SK-N-SH (cell line): ENCODE data around the gene ARHGAP26. TPM values are rescaled to one million over a fixed set of nuclear protein-coding genes. Genes with fewer than 3 reads are reported as not detected.
"Not testable (repeated sequence)": the region's sequence is repeated elsewhere in the genome, so short reads cannot be mapped to it uniquely, and the experiment has no call there.

Experiments
- CTCF ChIA-PET: fragments of 300-600, 350-600 bp; formaldehyde crosslinking; extraction: SDS; loops from one replicate; lab custom pipeline; 2021; lab: Yijun Ruan, JAX
- POLR2A ChIA-PET: fragments of 350-600 bp; sonication (Branson Sonifier 250); formaldehyde crosslinking; extraction: SDS; loops from one replicate; lab custom pipeline; 2020; ENCODE audit warnings: antibody characterized with exemption, inconsistent platforms; lab: Yijun Ruan, JAX
- DNase-seq: peaks from one replicate; pipeline ENCODE4 v3.0.0; 2012
- H2AFZ ChIP-seq: fragments of 200-600 bp; sonication (generic); 2 replicates; pipeline ENCODE4 v1.8.1; 2016; ENCODE audit warnings: antibody characterized with exemption, mild to moderate bottlenecking, low read depth
- H3F3A ChIP-seq: fragments of 200-600 bp; sonication (generic); replicated peaks from 2 replicates; pipeline ENCODE3; 2016; ENCODE audit warnings: antibody characterized with exemption, mild to moderate bottlenecking; ENCODE audit not compliant: insufficient read depth
- H3K27ac ChIP-seq, 2 experiments: fragments of 200-500 bp in 1 of 2; fragments of 200-600 bp in 1 of 2; sonication (Bioruptor generic) in 1 of 2; sonication (generic), shearing (Covaris generic) in 1 of 2; 2 replicates each; pipeline versions ENCODE4 v1.5.1 to v1.6.1; 2014 to 2016; ENCODE audit warnings: low read depth in 2 of 2, inconsistent platforms in 1 of 2, low read length in 1 of 2, mild to moderate bottlenecking in 1 of 2, mixed read lengths in 1 of 2
- H3K27me3 ChIP-seq: fragments of 200-600 bp; sonication (generic), shearing (Covaris generic); 2 replicates; pipeline ENCODE4 v1.6.1; 2016; ENCODE audit warnings: mixed run types; ENCODE audit not compliant: insufficient read depth
- H3K36me3 ChIP-seq, 2 experiments: fragments of 200-500 bp in 1 of 2; fragments of 200-600 bp in 1 of 2; sonication (Bioruptor generic) in 1 of 2; sonication (generic) in 1 of 2; replicated peaks in 1 of 2; 2 replicates each; pipeline versions ENCODE3 to v1.5.1; 2014 to 2016; ENCODE audit warnings: low read length in 1 of 2, mild to moderate bottlenecking in 1 of 2; ENCODE audit not compliant: insufficient read depth in 2 of 2, control insufficient read depth in 1 of 2
- H3K4me1 ChIP-seq, 2 experiments: fragments of 200-500 bp in 1 of 2; fragments of 200-600 bp in 1 of 2; sonication (Bioruptor generic) in 1 of 2; sonication (generic), shearing (Covaris generic) in 1 of 2; 2 replicates each; pipeline versions ENCODE4 v1.5.1 to v1.6.1; 2014 to 2016; ENCODE audit warnings: low read depth in 1 of 2, low read length in 1 of 2, mixed run types in 1 of 2; ENCODE audit not compliant: insufficient read depth in 2 of 2, control insufficient read depth in 1 of 2
- H3K4me2 ChIP-seq: fragments of 200-600 bp; sonication (generic), shearing (Covaris generic); 2 replicates; pipeline ENCODE4 v1.6.1; 2017; ENCODE audit warnings: mixed run types
- H3K4me3 ChIP-seq, 2 experiments: fragments of 200-500 bp in 1 of 2; fragments of 200-600 bp in 1 of 2; sonication (Bioruptor generic) in 1 of 2; sonication (generic), shearing (Covaris generic) in 1 of 2; 2 replicates each; pipeline versions ENCODE4 v1.5.1 to v1.8.1; 2014 to 2016; ENCODE audit warnings: low read depth in 2 of 2, inconsistent platforms in 1 of 2, low read length in 1 of 2, mild to moderate bottlenecking in 1 of 2, mixed read lengths in 1 of 2, moderate library complexity in 1 of 2
- H3K79me2 ChIP-seq: fragments of 200-600 bp; sonication (generic); 2 replicates; pipeline ENCODE4 v1.8.1; 2017; ENCODE audit warnings: mild to moderate bottlenecking; ENCODE audit not compliant: insufficient read depth
- H3K9ac ChIP-seq: fragments of 200-600 bp; sonication (generic); 2 replicates; pipeline ENCODE4 v1.6.1; 2017; ENCODE audit warnings: mixed run types
- H3K9me2 ChIP-seq: fragments of 200-600 bp; sonication (generic); 2 replicates; pipeline ENCODE4 v1.6.1; 2017; ENCODE audit warnings: mixed run types
- H3K9me3 ChIP-seq: fragments of 200-600 bp; sonication (generic); 2 replicates; pipeline ENCODE4 v1.6.1; 2017; ENCODE audit warnings: mixed run types, mild to moderate bottlenecking, moderate library complexity
- H4K20me1 ChIP-seq: fragments of 200-600 bp; sonication (generic); 2 replicates; pipeline ENCODE4 v1.6.1; 2017; ENCODE audit warnings: mild to moderate bottlenecking, mixed run types; ENCODE audit not compliant: insufficient read depth
- CHD2 ChIP-seq: fragments of 150-350 bp; IDR thresholded peaks from 2 replicates; pipeline ENCODE4 v1.6.1; 2018; ENCODE audit warnings: low read length; ENCODE audit not compliant: partially characterized antibody
- CTCF ChIP-seq: fragments of 200-600 bp; sonication (generic); IDR thresholded peaks from 2 replicates; pipeline ENCODE4 v1.6.1; 2017; ENCODE audit warnings: antibody characterized with exemption, mild to moderate bottlenecking, moderate library complexity
- GABPA ChIP-seq: IDR thresholded peaks from 2 replicates; pipeline ENCODE4 v1.4.0; 2012; ENCODE audit warnings: low read depth, mild to moderate bottlenecking
- JUND ChIP-seq: IDR thresholded peaks from 2 replicates; pipeline ENCODE4 v1.4.0; 2012
- MAX ChIP-seq: IDR thresholded peaks from 2 replicates; pipeline ENCODE4 v1.4.0; 2012; ENCODE audit warnings: low read depth
- MXI1 ChIP-seq: IDR thresholded peaks from 2 replicates; pipeline ENCODE4 v1.6.1; 2012; ENCODE audit warnings: mild to moderate bottlenecking, low read depth, low read length, improper control_type of control experiment
- NRF1 ChIP-seq: IDR thresholded peaks from 2 replicates; pipeline ENCODE4 v1.6.1; 2012; ENCODE audit warnings: low read depth, mild to moderate bottlenecking, low read length
- POLR2AphosphoS5 ChIP-seq: IDR thresholded peaks from 2 replicates; pipeline ENCODE4 v1.6.1; 2012; ENCODE audit warnings: low read depth, low read length
- SIN3A ChIP-seq: IDR thresholded peaks from 2 replicates; pipeline ENCODE4 v1.6.1; 2012; ENCODE audit warnings: low read depth, mild to moderate bottlenecking, low read length, moderate library complexity, borderline replicate concordance
- SMC3 ChIP-seq: IDR thresholded peaks from 2 replicates; pipeline ENCODE4 v1.6.1; 2012; ENCODE audit warnings: low read depth, low read length, improper control_type of control experiment
- TAF1 ChIP-seq: IDR thresholded peaks from 2 replicates; pipeline ENCODE4 v1.6.1; 2012; ENCODE audit warnings: low read depth, mild to moderate bottlenecking, low read length, moderate library complexity, borderline replicate concordance
- TCF12 ChIP-seq: IDR thresholded peaks from 2 replicates; pipeline ENCODE4 v1.4.0; 2012
- YY1 ChIP-seq: IDR thresholded peaks from 2 replicates; pipeline ENCODE4 v1.4.0; 2012; ENCODE audit warnings: low read depth, mild to moderate bottlenecking
- WGBS: methylation state at CpG from one replicate; pipeline ENCODE4 v1.1.6; 2017; ENCODE audit warnings: low lambda C conversion rate; 5-methylcytosine and 5-hydroxymethylcytosine counted together
- polyA plus RNA-seq, 3 experiments: library from polyadenylated mRNA; depleted of rRNA; stranded (reverse); fragments of >200 nt; gene quantifications; 2 replicates each; pipeline ENCODE4 v1.2.3, GENCODE V29; 2012
- TF ChIP-seq, protein P1 (sequence below): IDR thresholded peaks from 2 replicates; pipeline ENCODE4 v1.6.1; 2012; ENCODE audit warnings: mild to moderate bottlenecking, low read depth, low read length, moderate library complexity

The ARHGAP26 gene
- polyA plus RNA-seq, 1 of the 3 experiments (the other 2 are of a cell fraction): 6.1 TPM

DNA sequence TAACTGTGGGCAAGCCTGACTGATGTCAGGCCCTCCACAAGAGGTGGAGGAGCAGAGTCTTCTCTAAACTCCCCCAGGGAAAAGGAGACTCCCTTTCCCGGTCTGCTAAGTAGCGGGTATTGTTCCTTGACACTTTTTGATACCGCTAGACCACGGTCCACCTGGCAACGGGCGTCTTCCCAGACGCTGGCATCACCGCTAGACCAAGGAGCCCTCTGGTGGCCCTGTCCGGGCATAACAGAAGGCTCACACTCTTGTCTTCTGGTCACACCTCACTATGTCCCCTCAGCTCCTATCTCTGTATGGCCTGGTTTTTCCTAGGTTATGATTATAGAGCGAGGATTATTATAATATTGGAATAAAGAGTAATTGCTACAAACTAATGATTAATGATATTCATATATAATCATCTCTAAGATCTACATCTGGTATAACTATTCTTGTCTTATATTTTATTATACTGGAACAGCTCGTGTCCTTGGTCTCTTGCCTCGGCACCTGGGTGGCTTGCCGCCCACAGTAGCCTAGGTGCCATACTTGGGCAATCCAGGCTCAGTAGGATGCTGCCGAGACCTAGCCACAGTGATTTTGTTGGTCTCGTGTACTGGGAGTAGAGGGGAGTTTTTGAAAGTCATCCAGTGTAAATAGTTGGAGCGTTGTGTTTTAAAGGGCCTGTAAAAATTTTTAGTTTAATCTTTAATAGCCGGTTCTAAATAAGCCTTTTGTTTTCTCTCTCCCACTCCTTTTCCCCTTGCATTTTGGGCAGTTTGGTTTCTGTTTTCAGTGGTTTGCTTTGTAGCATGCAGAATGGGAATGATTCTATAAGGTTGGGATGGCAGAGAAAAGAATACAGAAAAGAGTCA, 195.3 kb downstream of the ARHGAP26 start:
- TF ChIP-seq CTCF: peak; percentile 45

DNA sequence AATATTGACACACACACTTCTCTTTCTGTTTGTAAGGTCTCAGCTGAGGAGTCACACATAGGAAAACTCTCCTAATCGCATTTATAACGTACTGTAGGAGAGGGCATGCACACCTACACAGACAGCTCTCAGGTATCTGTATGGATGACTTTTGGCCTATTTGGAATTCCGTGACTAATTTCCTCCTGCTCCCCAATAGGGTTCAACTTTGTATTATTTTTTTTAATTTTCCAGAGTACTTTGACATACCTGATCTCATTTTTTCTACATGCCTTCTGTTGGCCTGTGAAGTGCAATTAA, 195.9 kb downstream of the ARHGAP26 start:
- ChIA-PET CTCF (interaction anchor here (0.8 to 1.7 kb wide), 5 partner anchors 10 to 437 kb away, joined by 3 to 4 read pairs (median 3); no protein-coding TSS in a partner anchor), POLR2A (no interaction called here)

More for the DNA sequence above, 195.3 kb downstream of the ARHGAP26 start:
- H3K9me2 ChIP-seq, DNase-seq, H4K20me1 ChIP-seq, H3K4me2 ChIP-seq, H2AFZ ChIP-seq, POLR2A ChIA-PET, H3K9ac ChIP-seq, H3K27me3 ChIP-seq, H3K79me2 ChIP-seq, H3K4me3 ChIP-seq, H3K27ac ChIP-seq, H3K9me3 ChIP-seq, H3K4me1 ChIP-seq: not testable (repeated sequence)
- Histone ChIP-seq H3F3A (peaks cover 10% of the 10 kb centered on the region), H3K36me3 (peaks cover 3 to 11% of the 10 kb centered on the region in 2 experiments)
- WGBS: 85% methylated on average over 17 of the region's 17 CpGs
- CTCF ChIA-PET: interaction anchor here (0.8 to 1.7 kb wide), 6 partner anchors 8 to 438 kb away, joined by 3 to 4 read pairs (median 3); no protein-coding TSS in a partner anchor

More for the DNA sequence above, 195.9 kb downstream of the ARHGAP26 start:
- Histone ChIP-seq H2AFZ (no peak overlapping the region), H3K4me2 (no peak overlapping the region), H3K79me2 (no peaks in the 10 kb centered on the region), H3K9me3 (no peaks in the 10 kb centered on the region), H4K20me1 (no peaks in the 10 kb centered on the region), H3K36me3 (peaks cover 3 to 11% of the 10 kb centered on the region in 2 experiments), H3K9ac (no peak overlapping the region), H3K27ac (no peak overlapping the region), H3F3A (peaks cover 4% of the 10 kb centered on the region), H3K9me2 (no peaks in the 10 kb centered on the region), H3K27me3 (no peaks in the 10 kb centered on the region), H3K4me1 (0 out of 4 replicates have a peak, but pooled peaks cover 0 to under 1% of the 10 kb centered on the region in 2 experiments), H3K4me3 (no peak overlapping the region)
- TF ChIP-seq NRF1 (no peak), SMC3 (no peak), GABPA (no peak), TAF1 (no peak), CHD2 (no peak), MXI1 (no peak), SIN3A (no peak), JUND (no peak), MAX (no peak), TCF12 (no peak), YY1 (no peak), POLR2AphosphoS5 (no peak)
- TF ChIP-seq, protein P1, sequence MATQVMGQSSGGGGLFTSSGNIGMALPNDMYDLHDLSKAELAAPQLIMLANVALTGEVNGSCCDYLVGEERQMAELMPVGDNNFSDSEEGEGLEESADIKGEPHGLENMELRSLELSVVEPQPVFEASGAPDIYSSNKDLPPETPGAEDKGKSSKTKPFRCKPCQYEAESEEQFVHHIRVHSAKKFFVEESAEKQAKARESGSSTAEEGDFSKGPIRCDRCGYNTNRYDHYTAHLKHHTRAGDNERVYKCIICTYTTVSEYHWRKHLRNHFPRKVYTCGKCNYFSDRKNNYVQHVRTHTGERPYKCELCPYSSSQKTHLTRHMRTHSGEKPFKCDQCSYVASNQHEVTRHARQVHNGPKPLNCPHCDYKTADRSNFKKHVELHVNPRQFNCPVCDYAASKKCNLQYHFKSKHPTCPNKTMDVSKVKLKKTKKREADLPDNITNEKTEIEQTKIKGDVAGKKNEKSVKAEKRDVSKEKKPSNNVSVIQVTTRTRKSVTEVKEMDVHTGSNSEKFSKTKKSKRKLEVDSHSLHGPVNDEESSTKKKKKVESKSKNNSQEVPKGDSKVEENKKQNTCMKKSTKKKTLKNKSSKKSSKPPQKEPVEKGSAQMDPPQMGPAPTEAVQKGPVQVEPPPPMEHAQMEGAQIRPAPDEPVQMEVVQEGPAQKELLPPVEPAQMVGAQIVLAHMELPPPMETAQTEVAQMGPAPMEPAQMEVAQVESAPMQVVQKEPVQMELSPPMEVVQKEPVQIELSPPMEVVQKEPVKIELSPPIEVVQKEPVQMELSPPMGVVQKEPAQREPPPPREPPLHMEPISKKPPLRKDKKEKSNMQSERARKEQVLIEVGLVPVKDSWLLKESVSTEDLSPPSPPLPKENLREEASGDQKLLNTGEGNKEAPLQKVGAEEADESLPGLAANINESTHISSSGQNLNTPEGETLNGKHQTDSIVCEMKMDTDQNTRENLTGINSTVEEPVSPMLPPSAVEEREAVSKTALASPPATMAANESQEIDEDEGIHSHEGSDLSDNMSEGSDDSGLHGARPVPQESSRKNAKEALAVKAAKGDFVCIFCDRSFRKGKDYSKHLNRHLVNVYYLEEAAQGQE: no peak
- 90% methylated on average over 3 of the region's 3 CpGs for WGBS
- DNase-seq: no peak
